PC-9 (cell line): ENCODE data around the gene WNK2. TPM values are rescaled to one million over a fixed set of nuclear protein-coding genes. Genes with fewer than 3 reads are reported as not detected.

Experiments
- BruUV-seq: library from RNA; stranded (reverse); fragments of 400-500 nt; replicated peaks from 2 replicates; lab custom pipeline; 2021; lab: Mats Ljungman, UMichigan
- CTCF ChIA-PET: fragments of 300-600 bp; sonication (Branson Sonifier 250); formaldehyde crosslinking; loops from one replicate; lab custom pipeline; 2022; ENCODE audit warnings: antibody characterized with exemption; lab: Charles Lee
- POLR2A ChIA-PET: fragments of 300-600 bp; sonication (Branson Sonifier 250); formaldehyde crosslinking; loops from one replicate; lab custom pipeline; 2022; ENCODE audit warnings: antibody characterized with exemption; ENCODE audit not compliant: unreplicated experiment; lab: Charles Lee
- DNase-seq, 2 experiments: peaks; one replicate each; pipeline versions ENCODE4 v3.0.0 to v3.0.0-alpha.2; 2015 to 2022; ENCODE audit warnings: mixed read lengths in 1 of 2
- H2AFZ ChIP-seq: fragments of 200-600 bp; sonication (generic); 2 replicates; pipeline ENCODE4 v1.8.1; 2017; ENCODE audit warnings: antibody characterized with exemption
- H3F3A ChIP-seq: fragments of 200-600 bp; sonication (generic); 2 replicates; pipeline ENCODE4 v1.8.1; 2017; ENCODE audit warnings: antibody characterized with exemption, mild to moderate bottlenecking, low read depth; ENCODE audit not compliant: insufficient read depth
- H3K27ac ChIP-seq: fragments of 200-600 bp; sonication (generic); 2 replicates; pipeline ENCODE4 v1.6.1; 2016; ENCODE audit warnings: mixed run types
- H3K27me3 ChIP-seq: fragments of 200-600 bp; sonication (generic); 2 replicates; pipeline ENCODE4 v1.6.1; 2016; ENCODE audit warnings: low read depth, mixed run types; ENCODE audit not compliant: insufficient read depth
- H3K36me3 ChIP-seq: fragments of 200-600 bp; sonication (generic); 2 replicates; pipeline ENCODE4 v1.6.1; 2016; ENCODE audit warnings: low read depth, mixed run types
- H3K4me1 ChIP-seq: fragments of 200-600 bp; sonication (generic); replicated peaks from 2 replicates; pipeline ENCODE4 v1.6.1; 2016; ENCODE audit warnings: mixed run types; ENCODE audit not compliant: insufficient read depth
- H3K4me2 ChIP-seq: fragments of 200-600 bp; sonication (generic); 2 replicates; pipeline ENCODE4 v1.6.1; 2017; ENCODE audit warnings: mixed run types
- H3K4me3 ChIP-seq: fragments of 200-600 bp; sonication (generic); 2 replicates; pipeline ENCODE4 v1.6.1; 2016; ENCODE audit warnings: mixed run types
- H3K79me2 ChIP-seq: fragments of 200-600 bp; sonication (generic); 2 replicates; pipeline ENCODE4 v1.6.1; 2017; ENCODE audit warnings: low read depth, mixed run types
- H3K9me2 ChIP-seq: fragments of 200-600 bp; sonication (generic); 2 replicates; pipeline ENCODE4 v1.8.1; 2017; ENCODE audit warnings: mild to moderate bottlenecking; ENCODE audit not compliant: insufficient read depth
- H3K9me3 ChIP-seq: fragments of 200-600 bp; sonication (generic); 2 replicates; pipeline ENCODE4 v1.8.1; 2016; ENCODE audit warnings: low read depth; ENCODE audit not compliant: insufficient read depth
- H4K20me1 ChIP-seq: fragments of 200-600 bp; sonication (generic); 2 replicates; pipeline ENCODE4 v1.8.1; 2017; ENCODE audit not compliant: insufficient read depth
- CTCF ChIP-seq: fragments of 200-600 bp; sonication (generic); conservative IDR thresholded peaks from 2 replicates; pipeline ENCODE4 v1.6.1; 2017; ENCODE audit warnings: mixed run types, antibody characterized with exemption, mild to moderate bottlenecking, moderate library complexity
- EZH2 ChIP-seq: fragments of 200-600 bp; sonication (generic); IDR thresholded peaks from 2 replicates; pipeline ENCODE4 v1.8.0; 2017; ENCODE audit warnings: antibody characterized with exemption, low read depth
- intact Hi-C: fragments of 100-400 bp; cut with micrococcal nuclease; formaldehyde crosslinking; loops from one replicate; pipeline ENCODE4 v1.10.0; 2022; ENCODE audit not compliant: unreplicated experiment
- total RNA-seq: library from RNA; stranded (reverse); gene quantifications from 2 replicates; pipeline ENCODE4 v1.2.3, GENCODE V29; 2021

The WNK2 gene
- total RNA-seq, 1 experiment from 2014 or later: 44.6 TPM

- H2AFZ ChIP-seq: no peak overlapping the region
- no peaks in the 10 kb centered on the region for H3K27me3 ChIP-seq
- H3K4me1 ChIP-seq: peaks cover 8% of the 10 kb centered on the region; the same call in 1 of the 2 replicates
- no peak overlapping the region for H3K4me3 ChIP-seq
- no peaks in the 10 kb centered on the region for H3K9me2 ChIP-seq
- POLR2A ChIA-PET: no interaction called here
- TF ChIP-seq EZH2: no peak
- no peak for TF ChIP-seq CTCF
- H3K9me3 ChIP-seq: no peaks in the 10 kb centered on the region
- peaks cover 6% of the 10 kb centered on the region; the same call in 1 of the 2 replicates for H3K79me2 ChIP-seq
- BruUV-seq: no TSS peak
- no peak overlapping the region for H3K27ac ChIP-seq
- H4K20me1 ChIP-seq: no peaks in the 10 kb centered on the region
- H3K36me3 ChIP-seq: no peaks in the 10 kb centered on the region
- no peak overlapping the region for H3K4me2 ChIP-seq
- 0 out of 2 replicates have a peak, but pooled peaks cover under 1% of the 10 kb centered on the region for H3F3A ChIP-seq
- intact Hi-C loops: loop anchor here (5.0 kb wide), 1 partner anchor 41 kb away; no protein-coding TSS in a partner anchor
- CTCF ChIA-PET: no interaction called here
- no peak for DNase-seq
Measured at GRCh38 chr9:93180938-93181337, 3.0 kb upstream of the WNK2 start.

GRCh38 chr9:93181672-93182435 is 2.1 kb upstream of the WNK2 start:
- Histone ChIP-seq H3K79me2 (peaks cover 6% of the 10 kb centered on the region; the same call in 1 of the 2 replicates), H4K20me1 (no peaks in the 10 kb centered on the region), H3K4me3 (no peak overlapping the region), H3K4me2 (no peak overlapping the region), H3K36me3 (no peaks in the 10 kb centered on the region), H3K9me2 (no peaks in the 10 kb centered on the region), H3K9me3 (no peaks in the 10 kb centered on the region), H2AFZ (no peak overlapping the region), H3K27ac (no peak overlapping the region), H3K4me1 (peaks cover 8% of the 10 kb centered on the region; the same call in 1 of the 2 replicates), H3F3A (0 out of 2 replicates have a peak, but pooled peaks cover 2% of the 10 kb centered on the region), H3K27me3 (no peaks in the 10 kb centered on the region)
- intact Hi-C loops: loop anchor here (5.0 kb wide), 1 partner anchor 40 kb away; no protein-coding TSS in a partner anchor
- ChIA-PET CTCF (no interaction called here), POLR2A (interaction anchor here (0.6 kb wide), 1 partner anchor 1556 kb away, joined by 6 read pairs; no protein-coding TSS in a partner anchor)
- no TSS peak for BruUV-seq
- DNase-seq: no peak
- TF ChIP-seq EZH2 (no peak), CTCF (no peak)

GRCh38 chr9:93182572-93182971 is 1.4 kb upstream of the WNK2 start:
- Histone ChIP-seq H3K27me3 (no peaks in the 10 kb centered on the region), H3F3A (0 out of 2 replicates have a peak, but pooled peaks cover 2% of the 10 kb centered on the region), H3K4me1 (peaks cover 8% of the 10 kb centered on the region; the same call in 1 of the 2 replicates), H3K9me2 (no peaks in the 10 kb centered on the region), H3K36me3 (no peaks in the 10 kb centered on the region), H3K27ac (no peak overlapping the region), H2AFZ (no peak overlapping the region), H3K79me2 (peaks cover 13% of the 10 kb centered on the region; the same call in 1 of the 2 replicates), H3K4me2 (no peak overlapping the region), H3K4me3 (no peak overlapping the region), H4K20me1 (no peaks in the 10 kb centered on the region), H3K9me3 (no peaks in the 10 kb centered on the region)
- CTCF ChIA-PET: no interaction called here
- POLR2A ChIA-PET: no interaction called here
- no peak for DNase-seq
- TF ChIP-seq CTCF (no peak), EZH2 (no peak)
- intact Hi-C loops: loop anchor here (5.0 kb wide), 1 partner anchor 40 kb away; no protein-coding TSS in a partner anchor
- no TSS peak for BruUV-seq
